Right ventricle myocardium inferior (tissue), 1 donor: ENCODE results near the gene MCTP1. TPM values are rescaled to one million over a fixed set of nuclear protein-coding genes. Genes with fewer than 3 reads are reported as not detected.
"Not testable (repeated sequence)": the region's sequence is repeated elsewhere in the genome, so short reads cannot be mapped to it uniquely, and the experiment has no call there.

Experiments
- ATAC-seq: fragments of 200-7000 bp; cut with Tn5 transposase; one replicate; pipeline ENCODE4 v1.9.1; 2020; ENCODE audit warnings: mild to moderate bottlenecking, moderate library complexity
- DNase-seq: peaks from one replicate; pipeline ENCODE4 v3.0.0; 2021; ENCODE audit errors: missing footprints
- intact Hi-C: fragments of 100-400 bp; cut with DNase I; formaldehyde crosslinking; loops from one replicate; pipeline ENCODE4 v1.11.0; 2022
- total RNA-seq: library from RNA; stranded (reverse); fragmentation: NEBNext Ultra II Directional; extraction: Animal tissue kit (Norgen Biotek cat#: 25700); gene quantifications from one replicate; pipeline ENCODE4 v1.2.1, GENCODE V29; 2021
- donor health status: DM: no; HTN: yes; CAD: no; lungs with severe emphysema.

MCTP1 gene
- total RNA-seq, 1 donor from 2014 or later, result 8.5 TPM

DNA sequence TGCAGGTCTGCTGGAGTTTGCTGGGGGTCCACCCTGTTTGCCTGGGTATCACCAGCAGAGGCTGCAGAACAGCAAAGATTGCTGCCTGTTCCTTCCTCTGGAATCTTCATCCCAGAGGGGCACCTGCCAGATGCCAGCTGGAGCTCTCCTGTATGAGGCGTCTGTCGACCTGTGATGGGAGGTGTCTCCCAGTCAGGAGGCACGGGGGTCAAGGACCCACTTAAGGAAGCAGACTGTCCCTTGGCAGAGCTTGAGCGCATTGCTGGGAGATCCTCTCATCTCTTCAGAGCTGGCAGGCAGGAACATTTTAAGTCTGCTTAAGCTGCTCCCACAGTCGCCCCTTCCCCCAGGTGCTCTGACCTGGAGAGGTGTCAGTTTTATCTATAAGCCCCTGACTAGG lies 456.7 kb downstream of the MCTP1 start:
- ATAC-seq, intact Hi-C loops, DNase-seq: not testable (repeated sequence)

DNA sequence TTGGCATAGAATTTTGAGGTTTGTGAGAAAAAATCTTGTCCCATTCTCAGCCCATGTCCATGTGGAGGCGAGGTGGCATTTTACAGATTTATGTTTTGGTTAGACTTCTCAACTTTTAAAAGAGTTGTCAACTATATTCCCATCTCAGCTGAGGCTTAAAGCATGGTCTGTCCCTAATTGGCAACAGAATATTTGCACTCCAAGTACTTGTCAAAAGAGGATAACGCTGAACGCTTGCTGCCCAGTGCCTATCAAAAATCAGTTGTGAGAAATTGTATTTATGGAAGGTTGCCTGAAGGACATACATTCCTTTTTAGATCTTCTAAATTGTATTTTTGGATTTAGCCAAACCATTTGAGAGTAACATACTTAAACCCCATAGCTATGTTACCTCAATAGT lies 464.4 kb downstream of the MCTP1 start:
- intact Hi-C loops, result no loop called here
- ATAC-seq (no peak), DNase-seq (no peak)

DNA sequence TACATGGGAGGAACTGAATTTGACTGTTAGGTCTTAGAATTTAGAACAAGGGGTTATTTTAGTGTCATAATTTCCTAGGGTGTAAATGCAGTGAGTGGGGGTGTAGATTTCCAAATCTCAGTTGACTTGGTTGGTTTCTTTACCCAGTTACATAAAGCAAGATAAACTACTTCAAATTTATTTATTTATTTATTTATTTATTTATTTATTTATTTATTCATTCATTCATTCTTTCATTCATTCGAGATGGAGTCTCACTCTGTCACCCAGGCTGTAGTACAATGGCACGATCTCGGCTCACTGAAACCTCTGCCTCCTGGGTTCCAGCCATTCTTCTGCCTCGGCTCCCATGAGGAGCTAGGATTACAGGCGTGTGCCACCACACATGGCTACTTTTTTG lies 466.0 kb downstream of the MCTP1 start:
- no peak for DNase-seq
- no peak for ATAC-seq
- intact Hi-C loops, result no loop called here

DNA sequence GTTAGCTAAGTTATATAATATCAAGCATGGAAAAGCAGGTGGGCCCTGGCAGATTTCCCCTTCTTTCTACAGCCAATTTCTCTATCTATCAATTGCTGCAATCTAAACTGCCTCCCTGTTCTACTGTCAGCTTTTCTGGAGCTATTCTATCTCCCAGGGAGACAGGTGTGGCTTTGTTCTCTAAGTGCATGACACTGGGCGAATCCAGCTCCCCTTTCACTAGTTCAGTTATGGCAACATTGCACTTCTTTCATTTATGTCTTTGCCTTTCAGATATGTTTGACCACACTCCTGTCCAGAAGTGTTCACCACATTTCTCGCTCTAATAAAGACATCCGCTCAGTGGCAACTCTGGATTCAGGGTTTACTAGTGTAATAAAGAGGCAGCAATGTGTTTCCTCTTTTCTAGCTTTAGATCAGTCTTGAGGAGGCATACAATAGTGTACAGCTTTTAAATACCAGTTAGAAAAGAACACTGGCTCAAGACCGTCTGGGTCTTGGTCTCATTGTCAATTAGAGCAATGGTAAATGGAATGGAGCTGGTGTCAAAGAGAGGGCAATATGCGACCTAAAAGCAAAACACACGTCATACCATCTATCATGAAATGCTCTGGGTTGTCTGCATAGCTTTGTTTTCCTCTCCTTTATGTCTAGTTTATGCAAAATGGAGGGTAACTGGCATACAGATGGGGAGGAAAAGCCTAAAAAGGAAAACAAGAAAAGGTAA lies 469.4 kb downstream of the MCTP1 start:
- ATAC-seq (no peak), DNase-seq (no peak)
- intact Hi-C loops, result no loop called here

DNA sequence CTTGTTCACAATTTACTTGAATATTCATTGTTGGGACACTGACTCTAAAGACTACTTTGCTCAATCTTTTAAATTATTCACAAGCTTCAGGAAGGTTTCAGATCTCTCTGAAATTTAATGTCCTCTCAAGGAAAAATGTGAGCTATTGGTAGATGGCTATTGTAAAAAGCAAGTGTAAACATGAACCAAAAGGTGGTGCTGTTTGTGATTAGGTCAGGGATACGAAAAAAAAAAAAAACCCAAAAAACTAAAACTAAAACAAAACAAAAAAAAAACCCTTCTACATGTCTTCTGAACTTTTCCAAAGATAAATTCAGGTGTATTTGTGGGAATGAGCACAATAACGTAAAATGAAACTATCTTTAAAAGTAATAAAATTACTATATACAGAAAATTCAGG lies 472.7 kb downstream of the MCTP1 start:
- intact Hi-C loops, result no loop called here
- ATAC-seq (no peak), DNase-seq (no peak)

DNA sequence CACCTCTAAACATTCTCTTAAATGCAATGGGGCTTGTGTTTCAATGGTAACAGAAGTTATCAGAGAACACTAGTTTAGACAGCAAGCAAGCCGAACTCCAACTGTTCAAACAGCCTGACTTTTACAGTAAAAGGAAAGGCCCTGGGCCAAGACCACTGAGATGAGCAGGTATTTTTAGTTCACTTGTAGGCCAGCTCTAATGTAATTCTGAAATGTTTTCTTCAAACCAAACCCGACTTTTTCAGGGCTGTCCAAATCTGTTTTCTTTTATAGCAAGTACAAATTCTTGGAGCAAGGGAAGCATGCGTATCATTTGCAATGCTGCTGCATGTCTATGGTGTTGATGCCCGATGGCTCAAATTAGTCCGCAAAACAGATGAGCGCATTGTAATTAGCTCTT lies 473.6 kb downstream of the MCTP1 start:
- no peak for DNase-seq
- intact Hi-C loops, result no loop called here
- ATAC-seq, result no peak

DNA sequence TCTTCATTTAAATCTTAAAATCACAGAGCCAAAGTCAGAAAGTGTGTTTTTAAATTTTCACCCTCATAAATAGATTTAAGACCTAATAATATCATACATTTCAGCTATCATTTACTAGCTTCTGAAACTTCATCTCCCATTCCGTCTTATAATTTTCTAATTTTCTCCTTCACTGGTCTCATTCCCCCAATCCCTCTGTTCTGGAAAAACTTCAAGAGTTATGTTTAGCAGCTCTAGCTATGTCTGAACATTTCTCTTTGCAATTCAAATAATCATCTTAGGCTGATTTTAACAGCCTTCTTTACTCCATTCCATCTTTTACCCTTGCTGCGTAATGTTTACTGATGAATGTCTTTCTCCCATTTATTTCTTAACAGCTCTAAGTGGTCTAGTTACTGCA lies 474.0 kb downstream of the MCTP1 start:
- DNase-seq (no peak), ATAC-seq (no peak)
- intact Hi-C loops, result no loop called here

DNA sequence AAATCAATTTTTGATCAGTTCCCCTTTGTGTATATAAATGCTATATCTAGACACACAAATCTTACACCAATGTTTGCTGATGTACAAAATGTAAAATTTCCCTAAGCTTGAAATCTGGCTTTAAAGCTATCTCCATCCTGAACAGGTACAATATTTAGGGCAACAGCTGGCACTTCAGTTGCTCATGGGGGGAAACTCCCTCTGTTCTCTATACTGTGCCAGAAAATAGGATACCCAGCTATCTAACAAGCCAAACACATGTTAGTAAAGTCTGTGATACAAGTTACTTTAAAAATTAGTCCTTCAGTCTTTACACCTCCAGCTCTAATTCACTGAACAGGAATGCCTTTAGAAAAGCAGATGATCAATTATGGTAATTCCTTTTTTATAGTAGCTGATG lies 474.6 kb downstream of the MCTP1 start:
- DNase-seq (no peak), ATAC-seq (no peak)
- intact Hi-C loops, result no loop called here

DNA sequence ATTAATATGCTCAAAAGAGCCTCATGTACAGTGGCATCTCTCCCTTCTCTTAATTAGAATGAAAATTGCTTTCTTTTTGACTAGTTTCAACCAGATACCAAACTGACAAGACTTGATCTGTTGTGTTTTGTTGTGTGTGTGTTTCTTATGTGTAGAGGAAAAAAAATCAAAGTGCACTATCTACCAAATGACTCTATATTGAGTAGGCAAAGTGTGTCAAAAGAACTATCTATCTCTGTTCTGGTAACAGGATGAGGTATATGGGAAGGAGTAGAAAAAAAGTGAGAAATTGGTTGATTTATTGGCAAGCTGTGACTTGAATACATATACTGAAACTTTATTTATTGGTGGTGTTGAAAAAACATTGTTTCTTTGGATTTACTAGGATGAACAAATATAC lies 476.4 kb downstream of the MCTP1 start:
- ATAC-seq (no peak), DNase-seq (no peak)
- intact Hi-C loops, result no loop called here

DNA sequence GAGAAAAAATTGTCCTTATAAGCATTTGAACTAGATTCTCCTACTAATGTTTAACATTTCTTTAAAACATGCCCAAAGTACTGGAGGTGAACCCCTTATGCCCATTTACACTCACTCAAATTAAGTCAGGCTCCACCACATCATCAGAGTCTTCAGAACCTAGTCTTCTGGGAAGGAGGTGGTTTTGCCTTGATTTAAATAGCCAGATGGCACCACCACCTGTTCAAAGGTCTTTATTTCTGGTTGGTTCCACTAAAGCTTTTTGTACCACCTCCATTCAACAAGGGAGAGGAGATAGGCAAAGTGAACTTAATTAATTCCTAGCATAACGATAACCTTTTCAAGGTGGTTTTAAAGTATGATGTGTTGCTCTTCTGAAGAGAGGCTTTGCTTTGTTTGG lies 476.9 kb downstream of the MCTP1 start:
- ATAC-seq (no peak), DNase-seq (no peak)
- intact Hi-C loops, result no loop called here

DNA sequence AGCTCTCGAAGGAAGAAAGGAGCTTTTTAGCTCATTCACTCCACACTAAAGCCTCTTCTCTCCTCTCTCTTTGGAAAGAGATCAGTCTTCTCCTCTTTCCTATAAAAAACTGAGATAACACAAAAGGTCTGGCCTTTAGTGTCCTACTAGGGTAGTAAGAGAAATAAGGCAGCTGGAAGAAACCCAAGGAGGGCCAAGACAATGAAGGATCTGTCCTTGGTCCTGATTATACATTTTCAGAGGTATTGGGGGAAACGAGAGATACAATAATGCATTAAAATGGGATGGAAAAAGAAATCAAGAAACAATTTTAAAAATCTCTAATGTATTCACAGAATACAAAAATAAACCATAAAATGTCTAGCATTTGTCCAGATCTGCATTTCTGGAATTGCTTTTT lies 482.4 kb downstream of the MCTP1 start:
- intact Hi-C loops, result no loop called here
- ATAC-seq, result no peak
- no peak for DNase-seq

DNA sequence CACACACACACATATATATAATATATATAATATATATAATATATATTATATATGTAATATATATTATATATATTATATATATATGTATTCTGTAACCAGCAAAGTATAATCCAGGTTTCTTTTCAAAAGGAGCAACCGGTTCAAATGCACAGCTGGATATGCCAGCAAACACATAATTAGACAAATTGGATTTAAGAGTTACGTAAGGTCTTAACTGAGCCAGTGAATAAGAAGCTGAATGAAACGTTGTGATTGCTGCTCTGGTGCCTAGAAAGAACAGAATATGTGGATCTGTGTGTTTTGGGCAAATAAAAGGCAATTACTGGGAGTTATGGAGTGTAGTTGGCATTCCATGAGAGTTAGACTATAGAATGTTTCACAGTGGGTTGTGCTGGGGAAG lies 488.3 kb downstream of the MCTP1 start:
- DNase-seq (no peak), ATAC-seq (no peak)
- intact Hi-C loops, result no loop called here

DNA sequence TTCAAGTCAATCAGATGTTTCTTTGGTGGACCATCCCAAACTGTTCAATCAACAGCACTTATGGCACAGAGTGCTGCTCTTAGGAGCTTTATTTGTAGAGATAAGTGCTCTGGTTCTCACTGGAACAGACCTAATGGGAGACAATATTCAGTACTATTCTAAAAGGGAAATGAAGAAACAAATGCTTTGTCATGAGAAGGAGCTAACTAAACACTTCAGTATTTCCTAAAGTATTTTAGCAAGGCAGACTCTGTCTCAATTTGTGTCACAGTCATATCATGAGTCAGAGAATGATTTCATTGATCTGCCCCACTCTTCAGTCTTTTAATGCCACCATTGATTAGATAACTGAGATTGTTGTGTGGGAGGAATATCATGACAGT lies 491.1 kb downstream of the MCTP1 start:
- intact Hi-C loops, result no loop called here
- no peak for ATAC-seq
- DNase-seq, result no peak

DNA sequence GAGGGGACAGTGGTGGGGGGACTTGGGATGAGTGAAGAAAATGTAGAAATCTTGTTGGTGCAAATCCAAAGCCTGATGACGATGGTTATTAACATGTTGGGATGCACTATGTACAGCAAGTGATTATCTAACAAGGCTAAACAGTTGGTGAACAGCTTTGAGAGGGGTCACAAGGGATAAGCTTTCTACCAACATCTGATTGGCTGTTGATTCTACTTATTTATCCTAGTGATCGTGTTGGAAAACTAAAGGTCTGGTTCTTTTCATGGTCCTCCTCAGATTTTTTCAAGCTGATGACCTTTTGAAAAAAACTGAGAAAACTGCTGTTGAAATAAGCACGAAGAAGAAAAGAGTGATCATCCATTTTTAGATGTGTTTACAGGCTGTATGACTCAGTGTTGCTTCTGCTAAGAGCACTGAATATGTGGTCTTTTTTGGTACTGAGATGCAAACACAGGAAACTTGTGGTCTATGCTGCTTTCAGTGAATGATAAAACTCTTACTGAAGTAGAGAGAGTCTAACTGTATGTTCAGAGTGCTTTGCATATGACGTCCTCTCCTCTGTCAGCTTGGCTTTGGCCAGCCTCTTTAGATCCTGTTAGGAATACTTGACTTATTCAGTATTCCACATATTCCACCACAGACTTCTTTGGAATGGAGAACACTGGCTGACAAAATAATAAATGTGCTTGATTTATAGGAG lies 491.6 kb downstream of the MCTP1 start:
- ATAC-seq, result no peak

DNA sequence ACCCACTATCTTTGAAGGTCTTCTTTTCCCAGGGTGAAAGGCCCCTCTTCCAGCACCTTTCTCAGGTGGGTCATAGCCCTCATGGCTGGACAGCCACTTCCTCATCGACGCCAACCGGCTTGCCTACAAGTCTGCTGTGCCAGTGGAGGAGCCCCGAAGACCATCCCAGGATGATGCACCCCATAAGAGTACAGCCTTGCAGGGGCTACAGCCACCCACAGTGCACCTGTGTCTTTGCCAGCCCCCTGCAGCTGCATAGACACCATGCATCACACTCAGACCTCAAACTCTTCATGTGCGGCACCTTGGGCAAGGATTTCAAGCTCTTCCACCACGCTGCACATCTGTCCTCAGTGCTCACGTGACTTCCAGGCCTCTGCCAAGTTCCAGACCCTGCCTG lies 493.1 kb downstream of the MCTP1 start:
- intact Hi-C loops, result no loop called here
- DNase-seq (no peak), ATAC-seq (no peak)

More for the DNA sequence above, 491.6 kb downstream of the MCTP1 start:
- intact Hi-C loops, result no loop called here
- no peak for DNase-seq

DNA sequence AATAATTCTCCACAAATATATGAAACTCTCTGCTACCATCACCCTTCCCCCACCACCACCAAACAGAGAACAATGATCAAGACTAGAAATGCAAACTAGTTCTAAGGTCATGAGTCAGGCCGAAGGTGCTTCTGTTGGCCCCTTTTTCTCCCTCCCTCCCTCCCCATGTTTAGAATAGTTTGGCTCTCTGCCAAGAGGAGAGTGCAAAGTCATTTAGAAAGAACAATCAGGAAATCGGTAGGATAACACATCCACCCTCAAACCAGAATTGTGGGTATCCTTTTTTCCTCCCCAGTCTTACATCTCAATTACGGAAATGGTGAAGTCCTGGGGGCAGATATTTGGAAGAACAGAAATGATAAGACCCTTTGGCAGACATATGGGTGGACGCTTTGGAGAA lies 496.4 kb downstream of the MCTP1 start:
- ATAC-seq (no peak), DNase-seq (no peak)
- intact Hi-C loops, result no loop called here

DNA sequence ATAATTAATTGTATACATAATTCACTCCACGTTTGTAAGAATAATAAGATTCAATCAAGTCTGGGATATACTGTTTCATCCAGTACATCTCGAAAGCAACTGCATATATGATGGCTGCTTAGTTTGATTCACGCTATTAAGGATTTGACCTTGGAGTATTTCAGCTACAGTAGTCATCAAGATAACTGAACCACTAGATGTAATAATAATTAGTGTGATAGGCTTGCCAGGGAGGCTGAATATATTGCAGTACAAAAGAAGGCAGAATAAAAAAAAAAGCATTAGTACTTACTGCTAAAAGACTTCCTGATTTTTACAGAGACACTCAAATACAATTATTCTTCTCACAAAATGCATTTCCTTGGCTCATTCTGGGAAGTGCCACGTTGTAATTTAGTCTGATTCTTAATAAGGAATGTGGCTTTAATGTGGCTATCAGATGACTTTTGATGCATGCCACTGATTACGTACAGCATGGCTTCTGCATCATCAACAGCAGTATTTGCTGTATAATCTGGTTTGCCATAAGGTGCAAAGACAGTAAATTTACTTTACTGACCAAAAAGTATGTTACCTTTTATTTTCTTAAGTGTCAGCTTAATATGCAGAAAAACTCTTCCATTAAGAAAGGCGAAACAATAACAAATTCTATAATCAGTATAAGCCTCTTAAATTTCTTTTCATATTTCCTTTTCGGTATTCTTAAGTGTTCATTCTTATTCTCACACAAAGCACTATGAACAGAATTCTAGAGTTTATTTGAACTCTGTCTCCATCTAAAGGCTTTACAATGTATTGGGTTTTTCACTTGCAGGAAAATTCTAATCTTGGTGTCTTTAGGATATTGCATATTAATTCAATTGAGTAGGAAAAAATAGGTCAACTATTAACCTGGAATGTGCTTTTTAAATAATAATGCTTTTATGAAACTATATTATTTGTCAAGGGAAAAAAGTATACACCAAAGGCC lies 500.1 kb downstream of the MCTP1 start:
- intact Hi-C loops, result no loop called here
- DNase-seq (no peak), ATAC-seq (no peak)

DNA sequence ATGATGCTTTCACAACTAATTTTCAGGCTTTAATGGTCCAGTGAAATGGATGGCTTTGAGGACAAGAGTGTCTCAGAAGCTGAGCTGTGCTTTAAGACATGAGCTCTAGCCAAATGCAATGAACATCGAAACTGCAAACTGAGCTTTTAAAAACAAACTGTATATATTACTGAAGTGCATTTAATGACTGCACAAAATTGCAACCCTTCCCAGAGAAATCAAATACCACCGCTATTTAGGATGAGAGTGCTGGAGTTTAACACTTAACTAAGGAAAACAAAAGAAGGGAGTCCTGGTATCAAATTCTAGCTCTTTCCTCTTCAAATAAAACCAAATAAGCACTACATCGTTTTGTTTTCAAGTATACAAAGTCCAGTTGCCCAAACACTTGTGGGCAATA lies 502.5 kb downstream of the MCTP1 start:
- DNase-seq, result no peak

DNA sequence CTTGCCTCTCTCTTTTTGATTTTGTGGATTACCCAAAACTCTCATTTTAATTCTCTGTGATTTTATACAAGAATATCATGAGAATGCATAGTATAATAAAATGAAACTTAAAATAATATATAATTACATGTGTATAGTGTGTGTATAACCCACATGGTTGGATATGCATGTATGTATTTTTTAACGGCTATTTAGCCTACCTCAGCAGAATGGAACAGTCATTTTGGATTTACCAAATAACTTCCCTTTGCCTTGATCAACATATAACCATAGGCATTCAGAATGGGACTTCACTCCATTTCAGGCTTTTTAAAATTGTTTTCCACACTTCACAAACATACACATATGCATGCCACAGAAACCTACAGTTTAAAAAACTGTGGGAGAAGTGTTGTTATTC lies 505.2 kb downstream of the MCTP1 start:
- intact Hi-C loops, result no loop called here
- DNase-seq, result no peak
- ATAC-seq, result no peak

More for the DNA sequence above, 502.5 kb downstream of the MCTP1 start:
- no peak for ATAC-seq
- intact Hi-C loops, result no loop called here

DNA sequence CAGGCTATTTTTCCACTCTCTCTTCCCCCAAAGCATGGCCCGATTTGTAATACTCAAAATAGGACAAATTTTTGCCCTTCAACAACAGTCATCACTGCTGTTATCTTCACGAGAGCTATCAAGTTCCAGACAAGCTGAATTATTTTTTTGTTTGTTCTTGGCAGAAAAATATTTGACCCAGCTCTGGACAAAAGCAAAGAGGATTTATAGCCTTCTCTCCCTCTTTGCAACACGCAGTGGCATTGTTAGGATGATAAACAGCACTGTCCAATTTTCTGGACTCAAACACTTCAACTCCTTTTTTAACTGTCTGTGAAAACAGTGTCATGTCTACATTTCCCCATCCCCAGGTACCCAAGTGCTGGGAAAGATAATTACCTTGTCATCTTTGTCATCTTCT lies 506.2 kb downstream of the MCTP1 start:
- no peak for ATAC-seq
- no peak for DNase-seq

More for the DNA sequence above, 506.2 kb downstream of the MCTP1 start:
- intact Hi-C loops, result no loop called here
